Neural cell (in vitro differentiated cells): ENCODE measurements around the gene MAPK10. TPM values are rescaled to one million over a fixed set of nuclear protein-coding genes. Genes with fewer than 3 reads are reported as not detected.
A peak's percentile ranks its signal among the peaks of the same experiment; 100 is the strongest.

Source experiments
- H2AFZ ChIP-seq: fragments of 200-600, 300-800 bp; sonication (generic), shearing (Covaris generic); 2 replicates; pipeline ENCODE4 v1.6.0; 2014; ENCODE audit warnings: low read depth, mild to moderate bottlenecking, antibody characterized with exemption, low read length, moderate library complexity
- H3F3A ChIP-seq: fragments of 200-600 bp; shearing (Covaris generic); 2 replicates; pipeline ENCODE4 v1.6.1; 2016; ENCODE audit warnings: mild to moderate bottlenecking, moderate library complexity, mixed read lengths, antibody characterized with exemption, low read length; ENCODE audit not compliant: insufficient read depth, poor library complexity, severe bottlenecking
- H3K27ac ChIP-seq: fragments of 200-600, 300-800 bp; sonication (generic), shearing (Covaris generic); 2 replicates; pipeline ENCODE4 v1.5.1; 2014; ENCODE audit warnings: mild to moderate bottlenecking, low read length, moderate library complexity
- H3K27me3 ChIP-seq: fragments of 300-800, 200-600 bp; sonication (generic), shearing (Covaris generic); 2 replicates; pipeline ENCODE4 v1.6.0; 2014; ENCODE audit warnings: mild to moderate bottlenecking, low read depth, low read length, moderate library complexity; ENCODE audit not compliant: insufficient read depth
- H3K36me3 ChIP-seq: fragments of 300-800, 200-600 bp; sonication (generic), shearing (Covaris generic); 2 replicates; pipeline ENCODE4 v1.5.1; 2014; ENCODE audit warnings: mild to moderate bottlenecking, antibody characterized with exemption, low read length, moderate library complexity; ENCODE audit not compliant: insufficient read depth
- H3K4me2 ChIP-seq: fragments of 300-800, 200-600 bp; sonication (generic), shearing (Covaris generic); 2 replicates; pipeline ENCODE4 v1.6.0; 2014; ENCODE audit warnings: mild to moderate bottlenecking, low read length
- H3K4me3 ChIP-seq: fragments of 300-800, 200-600 bp; sonication (generic), shearing (Covaris generic); 2 replicates; pipeline ENCODE4 v1.5.1; 2014; ENCODE audit warnings: mild to moderate bottlenecking, low read length, moderate library complexity
- H3K79me2 ChIP-seq: fragments of 200-600 bp; shearing (Covaris generic); replicated peaks from 2 replicates; pipeline ENCODE4 v1.6.0; 2014; ENCODE audit warnings: mild to moderate bottlenecking, low read length, moderate library complexity; ENCODE audit not compliant: insufficient read depth
- H3K9ac ChIP-seq: fragments of 300-800, 200-600 bp; sonication (generic), shearing (Covaris generic); 2 replicates; pipeline ENCODE4 v1.6.1; 2016; ENCODE audit warnings: mild to moderate bottlenecking, low read length, mixed read lengths
- H3K9me2 ChIP-seq: fragments of 200-600 bp; shearing (Covaris generic); 2 replicates; pipeline ENCODE4 v1.6.1; 2016; ENCODE audit warnings: mild to moderate bottlenecking, low read length, mixed read lengths; ENCODE audit not compliant: insufficient read depth
- H3K9me3 ChIP-seq: fragments of 200-600, 300-800 bp; sonication (generic), shearing (Covaris generic); 2 replicates; pipeline ENCODE4 v1.6.1; 2016; ENCODE audit warnings: mild to moderate bottlenecking, mixed run types, low read length, moderate library complexity, mixed read lengths
- H4K20me1 ChIP-seq: fragments of 200-600 bp; shearing (Covaris generic); 2 replicates; pipeline ENCODE4 v1.6.1; 2016; ENCODE audit warnings: mild to moderate bottlenecking, mixed run types; ENCODE audit not compliant: insufficient read depth
- EP300 ChIP-seq: fragments of 450-650 bp; conservative IDR thresholded peaks from 2 replicates; pipeline ENCODE4 v1.6.1; 2014; ENCODE audit warnings: antibody characterized with exemption, mild to moderate bottlenecking, moderate library complexity; ENCODE audit not compliant: poor library complexity, severe bottlenecking
- EZH2 ChIP-seq: fragments of 200-600, 300-800 bp; shearing (Covaris generic), sonication (generic); IDR thresholded peaks from 2 replicates; pipeline ENCODE4 v1.6.1; 2014; ENCODE audit warnings: antibody characterized with exemption, low read length, borderline replicate concordance, mild to moderate bottlenecking; ENCODE audit not compliant: insufficient read depth, poor library complexity, severe bottlenecking
- MXI1 ChIP-seq: fragments of 450-650 bp; conservative IDR thresholded peaks from 2 replicates; pipeline ENCODE4 v1.6.1; 2014; ENCODE audit warnings: antibody characterized with exemption, mild to moderate bottlenecking; ENCODE audit not compliant: poor library complexity, severe bottlenecking
- POLR2AphosphoS5 ChIP-seq: IDR thresholded peaks from 2 replicates; pipeline ENCODE4 v1.6.1; 2012
- RAD21 ChIP-seq: fragments of 450-650 bp; conservative IDR thresholded peaks from 2 replicates; pipeline ENCODE4 v1.6.1; 2014; ENCODE audit warnings: antibody characterized with exemption, mild to moderate bottlenecking, moderate library complexity
- SMC3 ChIP-seq: fragments of 450-650 bp; conservative IDR thresholded peaks from 2 replicates; pipeline ENCODE4 v1.6.1; 2014; ENCODE audit warnings: antibody characterized with exemption, mild to moderate bottlenecking, moderate library complexity; ENCODE audit not compliant: poor library complexity
- TAF1 ChIP-seq: IDR thresholded peaks from 2 replicates; pipeline ENCODE4 v1.6.1; 2012; ENCODE audit warnings: low read depth
- polyA plus RNA-seq: library from polyadenylated mRNA; depleted of rRNA; stranded (reverse); fragments of >200 nt; gene quantifications from 2 replicates; pipeline ENCODE4 v1.2.3, GENCODE V29; 2014
- TF ChIP-seq, protein P1 (sequence below): fragments of 450-650 bp; IDR thresholded peaks from 2 replicates; pipeline ENCODE4 v1.5.1; 2014; ENCODE audit warnings: antibody characterized with exemption, mild to moderate bottlenecking, moderate library complexity; ENCODE audit not compliant: poor library complexity, severe bottlenecking
- TF ChIP-seq, protein P2 (sequence below): IDR thresholded peaks from 2 replicates; pipeline ENCODE4 v1.6.1; 2012; ENCODE audit warnings: borderline replicate concordance

The MAPK10 gene
- polyA plus RNA-seq, 1 donor from 2014 or later: 91.9 TPM

DNA sequence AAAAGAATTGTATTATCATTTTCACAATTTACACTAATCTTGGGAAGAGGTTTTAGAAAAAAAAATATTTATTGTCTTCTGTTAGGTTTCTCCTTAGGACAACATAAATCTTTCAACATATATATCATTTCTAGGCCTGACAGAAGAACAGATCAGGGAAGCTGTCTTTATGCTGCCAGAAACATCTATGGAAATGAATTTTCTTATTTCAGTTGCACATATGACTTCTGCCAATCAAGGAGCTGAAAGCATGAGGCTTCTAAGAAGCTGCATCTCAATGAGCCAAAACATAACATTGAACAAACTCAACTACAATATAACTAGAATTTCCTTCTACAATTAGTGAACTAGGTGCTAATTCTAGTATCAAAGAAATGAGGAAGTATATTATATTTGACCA, 258.4 kb downstream of the MAPK10 start:
- no peaks in the 10 kb centered on the region for H3K9me2 ChIP-seq
- no peaks in the 10 kb centered on the region for H3K27me3 ChIP-seq
- no peaks in the 10 kb centered on the region for H3K79me2 ChIP-seq

DNA sequence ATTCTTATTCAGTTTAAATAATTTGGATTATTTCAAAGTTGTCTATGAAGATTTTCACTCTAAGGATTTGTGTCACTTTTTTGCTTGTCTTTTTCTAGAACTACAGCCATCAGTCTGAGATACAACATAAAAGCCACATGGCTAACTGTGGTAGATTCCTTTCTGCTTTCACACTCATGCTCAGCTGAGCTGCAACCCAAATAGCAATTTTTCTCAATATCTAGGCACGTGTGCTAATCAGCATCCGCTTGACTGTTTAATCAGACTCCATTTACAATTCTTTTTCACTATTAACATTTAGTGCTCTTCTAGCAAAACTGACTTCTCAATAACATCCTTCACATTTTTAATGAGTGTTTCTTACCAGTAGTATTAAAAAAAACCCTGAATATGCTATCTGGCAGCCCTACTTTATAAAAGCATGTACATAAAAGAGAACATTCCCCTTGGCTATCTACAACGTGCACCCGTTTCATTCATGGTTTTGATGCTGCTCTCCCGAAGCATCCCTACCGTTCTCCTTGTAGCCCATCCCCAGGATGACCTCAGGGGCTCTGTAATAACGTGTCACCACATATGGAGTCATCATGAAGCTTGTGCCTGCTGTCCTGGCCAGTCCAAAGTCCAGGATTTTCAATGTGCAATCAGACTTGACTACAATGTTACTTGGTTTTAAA, 259.2 kb downstream of the MAPK10 start:
- H2AFZ ChIP-seq: no peak overlapping the region
- no peaks in the 10 kb centered on the region for H3F3A ChIP-seq
- no peaks in the 10 kb centered on the region for H3K27me3 ChIP-seq
- TF ChIP-seq MXI1 (no peak), TAF1 (no peak), RAD21 (no peak)
- TF ChIP-seq, protein P1, sequence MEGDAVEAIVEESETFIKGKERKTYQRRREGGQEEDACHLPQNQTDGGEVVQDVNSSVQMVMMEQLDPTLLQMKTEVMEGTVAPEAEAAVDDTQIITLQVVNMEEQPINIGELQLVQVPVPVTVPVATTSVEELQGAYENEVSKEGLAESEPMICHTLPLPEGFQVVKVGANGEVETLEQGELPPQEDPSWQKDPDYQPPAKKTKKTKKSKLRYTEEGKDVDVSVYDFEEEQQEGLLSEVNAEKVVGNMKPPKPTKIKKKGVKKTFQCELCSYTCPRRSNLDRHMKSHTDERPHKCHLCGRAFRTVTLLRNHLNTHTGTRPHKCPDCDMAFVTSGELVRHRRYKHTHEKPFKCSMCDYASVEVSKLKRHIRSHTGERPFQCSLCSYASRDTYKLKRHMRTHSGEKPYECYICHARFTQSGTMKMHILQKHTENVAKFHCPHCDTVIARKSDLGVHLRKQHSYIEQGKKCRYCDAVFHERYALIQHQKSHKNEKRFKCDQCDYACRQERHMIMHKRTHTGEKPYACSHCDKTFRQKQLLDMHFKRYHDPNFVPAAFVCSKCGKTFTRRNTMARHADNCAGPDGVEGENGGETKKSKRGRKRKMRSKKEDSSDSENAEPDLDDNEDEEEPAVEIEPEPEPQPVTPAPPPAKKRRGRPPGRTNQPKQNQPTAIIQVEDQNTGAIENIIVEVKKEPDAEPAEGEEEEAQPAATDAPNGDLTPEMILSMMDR: no peak
- no peaks in the 10 kb centered on the region for H3K9me2 ChIP-seq
- no peaks in the 10 kb centered on the region for H3K79me2 ChIP-seq
- H3K27ac ChIP-seq: peak overlapping the region; percentile 66
- H3K9me3 ChIP-seq: no peaks in the 10 kb centered on the region
- no peaks in the 10 kb centered on the region for H4K20me1 ChIP-seq
- peak overlapping the region; percentile 26 for H3K4me3 ChIP-seq
- no peak overlapping the region for H3K4me2 ChIP-seq
- H3K36me3 ChIP-seq: no peaks in the 10 kb centered on the region
- H3K9ac ChIP-seq: no peak overlapping the region

More for the DNA sequence above, 258.4 kb downstream of the MAPK10 start:
- Histone ChIP-seq H3F3A (no peaks in the 10 kb centered on the region), H3K4me3 (peak overlapping the region; percentile 26), H2AFZ (no peak overlapping the region), H3K36me3 (no peaks in the 10 kb centered on the region), H4K20me1 (no peaks in the 10 kb centered on the region), H3K27ac (peak overlapping the region; percentile 66), H3K9ac (no peak overlapping the region), H3K4me2 (peak overlapping the region; percentile 30), H3K9me3 (no peaks in the 10 kb centered on the region)
- TF ChIP-seq RAD21 (no peak), POLR2AphosphoS5 (peak; percentile 45), TAF1 (no peak), MXI1 (no peak), EP300 (peak; percentile 85), SMC3 (no peak), EZH2 (no peak)
- TF ChIP-seq, protein P2, sequence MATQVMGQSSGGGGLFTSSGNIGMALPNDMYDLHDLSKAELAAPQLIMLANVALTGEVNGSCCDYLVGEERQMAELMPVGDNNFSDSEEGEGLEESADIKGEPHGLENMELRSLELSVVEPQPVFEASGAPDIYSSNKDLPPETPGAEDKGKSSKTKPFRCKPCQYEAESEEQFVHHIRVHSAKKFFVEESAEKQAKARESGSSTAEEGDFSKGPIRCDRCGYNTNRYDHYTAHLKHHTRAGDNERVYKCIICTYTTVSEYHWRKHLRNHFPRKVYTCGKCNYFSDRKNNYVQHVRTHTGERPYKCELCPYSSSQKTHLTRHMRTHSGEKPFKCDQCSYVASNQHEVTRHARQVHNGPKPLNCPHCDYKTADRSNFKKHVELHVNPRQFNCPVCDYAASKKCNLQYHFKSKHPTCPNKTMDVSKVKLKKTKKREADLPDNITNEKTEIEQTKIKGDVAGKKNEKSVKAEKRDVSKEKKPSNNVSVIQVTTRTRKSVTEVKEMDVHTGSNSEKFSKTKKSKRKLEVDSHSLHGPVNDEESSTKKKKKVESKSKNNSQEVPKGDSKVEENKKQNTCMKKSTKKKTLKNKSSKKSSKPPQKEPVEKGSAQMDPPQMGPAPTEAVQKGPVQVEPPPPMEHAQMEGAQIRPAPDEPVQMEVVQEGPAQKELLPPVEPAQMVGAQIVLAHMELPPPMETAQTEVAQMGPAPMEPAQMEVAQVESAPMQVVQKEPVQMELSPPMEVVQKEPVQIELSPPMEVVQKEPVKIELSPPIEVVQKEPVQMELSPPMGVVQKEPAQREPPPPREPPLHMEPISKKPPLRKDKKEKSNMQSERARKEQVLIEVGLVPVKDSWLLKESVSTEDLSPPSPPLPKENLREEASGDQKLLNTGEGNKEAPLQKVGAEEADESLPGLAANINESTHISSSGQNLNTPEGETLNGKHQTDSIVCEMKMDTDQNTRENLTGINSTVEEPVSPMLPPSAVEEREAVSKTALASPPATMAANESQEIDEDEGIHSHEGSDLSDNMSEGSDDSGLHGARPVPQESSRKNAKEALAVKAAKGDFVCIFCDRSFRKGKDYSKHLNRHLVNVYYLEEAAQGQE: no peak
- TF ChIP-seq, protein P1: no peak
